Fibroblast of lung (primary cell): ENCODE measurements around the gene HIBCH. TPM values are rescaled to one million over a fixed set of nuclear protein-coding genes. Genes with fewer than 3 reads are reported as not detected.

Source experiments
- DNase-seq, 2 donors: peaks; one replicate each; pipeline versions ENCODE4 v3.0.0 to v3.0.0-alpha.2; 2010; ENCODE audit warnings: low read depth in 2 of 2
- H2AFZ ChIP-seq: 2 replicates; pipeline ENCODE4 v1.5.1; 2012; ENCODE audit warnings: low read length, control low read depth, inconsistent platforms
- H3K27ac ChIP-seq: 2 replicates; pipeline ENCODE4 v1.5.1; 2011; ENCODE audit warnings: low read length, control low read depth; ENCODE audit not compliant: insufficient read depth
- H3K27me3 ChIP-seq: 2 replicates; pipeline ENCODE4 v1.5.1; 2011; ENCODE audit warnings: mild to moderate bottlenecking, low read length; ENCODE audit not compliant: control insufficient read depth, insufficient read depth
- H3K36me3 ChIP-seq: 2 replicates; pipeline ENCODE4 v1.5.1; 2011; ENCODE audit warnings: low read length; ENCODE audit not compliant: control insufficient read depth, insufficient read depth
- H3K4me1 ChIP-seq: 2 replicates; pipeline ENCODE4 v1.5.1; 2011; ENCODE audit warnings: low read length; ENCODE audit not compliant: control insufficient read depth, insufficient read depth; ENCODE audit errors: extremely low read depth
- H3K4me2 ChIP-seq: 2 replicates; pipeline ENCODE4 v1.5.1; 2011; ENCODE audit warnings: low read length, control low read depth; ENCODE audit not compliant: insufficient read depth; ENCODE audit errors: extremely low read depth
- H3K4me3 ChIP-seq, 4 experiments: fragments of 200-600 bp in 1 of 4; sonication (generic) in 1 of 4; replicated peaks in 1 of 4; 2 replicates each; pipeline ENCODE4 v1.5.1; 2011 to 2016; ENCODE audit warnings: low read length in 4 of 4, low read depth in 3 of 4, mild to moderate bottlenecking in 3 of 4, control low read depth in 2 of 4, inconsistent platforms in 1 of 4, mixed read lengths in 1 of 4; ENCODE audit not compliant: insufficient read depth in 1 of 4; ENCODE audit errors: control extremely low read depth in 1 of 4
- H3K79me2 ChIP-seq: 2 replicates; pipeline ENCODE4 v1.5.1; 2012; ENCODE audit warnings: mild to moderate bottlenecking, low read length, inconsistent platforms; ENCODE audit not compliant: control insufficient read depth, insufficient read depth
- H3K9ac ChIP-seq: 2 replicates; pipeline ENCODE4 v1.5.1; 2011; ENCODE audit warnings: mild to moderate bottlenecking, low read length, control low read depth; ENCODE audit not compliant: insufficient read depth
- H3K9me3 ChIP-seq: 2 replicates; pipeline ENCODE4 v1.5.1; 2012; ENCODE audit warnings: low read depth, low read length; ENCODE audit not compliant: control insufficient read depth, insufficient read depth
- H4K20me1 ChIP-seq: 2 replicates; pipeline ENCODE4 v1.5.1; 2011; ENCODE audit warnings: low read length; ENCODE audit not compliant: control insufficient read depth, insufficient read depth; ENCODE audit errors: extremely low read depth
- CTCF ChIP-seq, 2 donors: IDR thresholded peaks in 1 of 2; conservative IDR thresholded peaks in 1 of 2; 1 replicate in 1 of 2; 2 replicates in 1 of 2; pipeline ENCODE4 v1.5.1; 2011 to 2012; ENCODE audit warnings: low read length in 2 of 2, control low read depth in 1 of 2, inconsistent platforms in 1 of 2, low read depth in 1 of 2, mild to moderate bottlenecking in 1 of 2
- EZH2 ChIP-seq: IDR thresholded peaks from 2 replicates; pipeline ENCODE4 v1.5.1; 2012; ENCODE audit warnings: low read length, control low read depth, mild to moderate bottlenecking; ENCODE audit errors: missing control alignments
- polyA plus RNA-seq, 2 donors: library from polyadenylated mRNA; depleted of rRNA in 1 of 2; stranded (reverse) in 1 of 2; unstranded in 1 of 2; fragments of >200 nt; gene quantifications; 2 replicates each; pipeline ENCODE4 v1.2.1, GENCODE V29; 2011 to 2012; ENCODE audit warnings: missing spikeins in 1 of 2
- total RNA-seq: library from RNA; depleted of rRNA; stranded (reverse); fragments of >200 nt; gene quantifications from 2 replicates; pipeline ENCODE4 v1.2.1, GENCODE V29; 2014

The HIBCH gene
- total and polyA plus RNA-seq, 2 donors (not counting 1 experiment from before 2014, with no cell fraction given) = 14.9 to 19.2 TPM

- no peaks in the 10 kb centered on the region for H4K20me1 ChIP-seq
- no peaks in the 10 kb centered on the region for H3K27me3 ChIP-seq
- H3K9me3 ChIP-seq = no peaks in the 10 kb centered on the region
- no peaks in the 10 kb centered on the region for H3K36me3 ChIP-seq
- H3K9ac ChIP-seq = no peak overlapping the region
- H3K4me1 ChIP-seq = no peaks in the 10 kb centered on the region
- no peak overlapping the region for H3K4me3 ChIP-seq
- no peak for DNase-seq
- H3K27ac ChIP-seq = no peak overlapping the region
- no peak overlapping the region for H2AFZ ChIP-seq
- no peaks in the 10 kb centered on the region for H3K79me2 ChIP-seq
- no peak overlapping the region for H3K4me2 ChIP-seq
- no peak for TF ChIP-seq CTCF (conservative IDR thresholded peaks at IDR 0.05 in 1 of 2, IDR thresholded peaks at IDR 0.05 in 1 of 2; ENCODE audit: low read depth in 1 of 2, low read length in 2 of 2)
- no peak for TF ChIP-seq EZH2
Measured at GRCh38 chr2:190221429-190221828, 98.2 kb downstream of the HIBCH start.

DNA sequence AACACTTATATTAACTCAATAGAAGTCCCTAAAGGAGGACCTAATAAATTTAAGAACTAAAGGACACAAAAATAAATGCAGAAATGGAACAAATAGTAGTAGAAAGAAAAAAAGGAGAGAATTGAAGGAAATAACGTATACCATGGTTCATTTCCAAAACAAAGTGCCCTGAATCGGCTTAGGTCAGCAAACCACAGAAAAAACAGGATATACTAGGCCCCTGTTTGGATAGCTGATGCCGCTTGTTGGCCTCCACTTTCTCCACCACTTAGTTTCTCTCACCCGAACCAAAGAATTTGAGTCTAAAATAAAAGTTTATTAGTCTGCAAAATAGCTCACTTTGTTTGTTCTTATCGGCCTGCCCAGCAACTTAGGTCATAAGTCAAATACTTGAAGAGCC lies 100.4 kb downstream of the HIBCH start:
- no peaks in the 10 kb centered on the region for H3K9me3 ChIP-seq
- H3K9ac ChIP-seq = no peak overlapping the region
- no peaks in the 10 kb centered on the region for H3K36me3 ChIP-seq
- H3K4me2 ChIP-seq = no peak overlapping the region
- no peaks in the 10 kb centered on the region for H4K20me1 ChIP-seq
- no peak for DNase-seq
- H3K79me2 ChIP-seq = no peaks in the 10 kb centered on the region
- TF ChIP-seq EZH2 = no peak
- TF ChIP-seq CTCF (conservative IDR thresholded peaks at IDR 0.05 in 1 of 2, IDR thresholded peaks at IDR 0.05 in 1 of 2; ENCODE audit: low read depth in 1 of 2, low read length in 2 of 2) = no peak
- H3K27me3 ChIP-seq = no peaks in the 10 kb centered on the region
- no peak overlapping the region for H2AFZ ChIP-seq
- no peaks in the 10 kb centered on the region for H3K4me1 ChIP-seq
- H3K27ac ChIP-seq = no peak overlapping the region
- no peak overlapping the region for H3K4me3 ChIP-seq

DNA sequence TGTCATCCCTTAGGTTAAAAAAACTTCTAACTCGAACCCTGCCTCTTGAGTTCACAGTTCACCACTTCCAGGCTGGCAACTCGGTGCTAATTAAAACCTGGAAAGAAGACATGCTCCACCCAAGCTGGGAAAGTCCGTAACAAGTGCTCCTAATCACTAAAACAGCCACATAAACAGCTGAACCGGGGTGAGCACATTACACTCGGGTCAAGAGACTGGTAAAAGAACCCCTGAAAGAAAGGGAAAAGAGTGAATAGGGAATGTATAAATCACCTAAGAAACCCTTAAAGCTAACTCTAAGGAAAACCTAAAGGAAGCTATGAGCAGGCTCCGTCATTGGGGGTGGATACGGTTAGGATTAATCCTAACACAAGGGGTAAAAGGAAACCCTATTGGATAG lies 102.0 kb downstream of the HIBCH start:
- Histone ChIP-seq H3K4me3 (no peak overlapping the region), H3K4me1 (no peaks in the 10 kb centered on the region), H3K9ac (no peak overlapping the region), H3K27ac (no peak overlapping the region), H3K36me3 (no peaks in the 10 kb centered on the region), H3K27me3 (no peaks in the 10 kb centered on the region), H3K9me3 (no peaks in the 10 kb centered on the region), H3K4me2 (no peak overlapping the region), H2AFZ (no peak overlapping the region), H3K79me2 (no peaks in the 10 kb centered on the region), H4K20me1 (no peaks in the 10 kb centered on the region)
- DNase-seq = no peak
- TF ChIP-seq CTCF (conservative IDR thresholded peaks at IDR 0.05 in 1 of 2, IDR thresholded peaks at IDR 0.05 in 1 of 2; ENCODE audit: low read depth in 1 of 2, low read length in 2 of 2) (no peak), EZH2 (no peak)
